K562 (cell line): Measurements from ENCODE around the gene FRMD3. TPM values are rescaled to one million over a fixed set of nuclear protein-coding genes. Genes with fewer than 3 reads are reported as not detected.

Source experiments
- ATAC-seq: fragments of 200-7000 bp; cut with Tn5 transposase; 3 replicates; pipeline ENCODE4 v1.9.1; 2020; ENCODE audit warnings: moderate library complexity
- BruUV-seq: library from RNA; stranded (reverse); fragments of 400-500 nt; replicated peaks from 2 replicates; lab custom pipeline; 2021; lab: Mats Ljungman, UMichigan
- CTCF ChIA-PET: fragments of 300-600 bp; formaldehyde crosslinking; extraction: SDS; loops from one replicate; lab custom pipeline; 2021; ENCODE audit warnings: low intra/inter-chr PET ratio; lab: Yijun Ruan, JAX
- POLR2A ChIA-PET: fragments of 300-600, 350-650 bp; sonication (Branson Sonifier 250); formaldehyde crosslinking; extraction: SDS; loops from one replicate; lab custom pipeline; 2021; ENCODE audit warnings: antibody characterized with exemption, inconsistent platforms; lab: Yijun Ruan, JAX
- DNase-seq, 4 experiments: peaks; one replicate each; pipeline versions ENCODE4 v3.0.0 to v3.0.0-alpha.2; 2011 to 2018; ENCODE audit warnings: low spot score in 3 of 4, mixed read lengths in 3 of 4; ENCODE audit errors: extremely low read depth in 1 of 4
- FAIRE-seq: peaks from 2 replicates; lab custom pipeline; 2011; peaks lifted over from hg19 to GRCh38; lab: Jason Lieb, UNC
- H2AFZ ChIP-seq: 2 replicates; pipeline ENCODE4 v1.6.0; 2011; ENCODE audit warnings: low read depth, low read length, control low read depth, inconsistent platforms
- H3K27ac ChIP-seq: fragments of 200-600 bp; 3 replicates; pipeline ENCODE4 v1.8.0; 2011; ENCODE audit warnings: low read depth, mild to moderate bottlenecking, control low read depth, inconsistent platforms, low read length, moderate library complexity, mixed read lengths; ENCODE audit errors: extremely low read depth
- H3K27me3 ChIP-seq, 2 experiments: fragments of 300-600 bp in 1 of 2; 2 replicates in 1 of 2; 3 replicates in 1 of 2; pipeline versions ENCODE4 v1.6.0 to v1.8.0; 2011; ENCODE audit warnings: inconsistent platforms in 2 of 2, low read length in 2 of 2, mild to moderate bottlenecking in 1 of 2, mixed read lengths in 1 of 2, moderate library complexity in 1 of 2; ENCODE audit not compliant: control insufficient read depth in 2 of 2, insufficient read depth in 2 of 2
- H3K36me3 ChIP-seq: fragments of 300-600 bp; 3 replicates; pipeline ENCODE4 v1.8.0; 2011; ENCODE audit warnings: mild to moderate bottlenecking, low read length, inconsistent platforms; ENCODE audit not compliant: control insufficient read depth, insufficient read depth
- H3K4me1 ChIP-seq, 2 experiments: fragments of 200-600 bp in 1 of 2; replicated peaks in 1 of 2; 2 replicates in 1 of 2; 3 replicates in 1 of 2; pipeline versions ENCODE4 v1.5.1 to v1.8.0; 2011; ENCODE audit warnings: inconsistent platforms in 2 of 2, low read length in 2 of 2, mild to moderate bottlenecking in 1 of 2, mixed read lengths in 1 of 2, moderate library complexity in 1 of 2; ENCODE audit not compliant: control insufficient read depth in 2 of 2, insufficient read depth in 2 of 2
- H3K4me2 ChIP-seq: 2 replicates; pipeline ENCODE4 v1.6.1; 2011; ENCODE audit warnings: low read length, control low read depth, inconsistent platforms, mixed read lengths; ENCODE audit not compliant: insufficient read depth
- H3K4me3 ChIP-seq: fragments of 200-600 bp; sonication (generic), shearing (Covaris generic); 2 replicates; pipeline ENCODE4 v1.5.1; 2016; ENCODE audit warnings: control low read depth, inconsistent platforms
- H3K79me2 ChIP-seq: fragments of 200-600 bp; 3 replicates; pipeline ENCODE4 v1.8.0; 2011; ENCODE audit warnings: low read length, inconsistent platforms; ENCODE audit not compliant: control insufficient read depth, insufficient read depth
- H3K9ac ChIP-seq, 2 experiments: 2 replicates each; pipeline versions ENCODE4 v1.6.0 to v1.6.1; 2011; ENCODE audit warnings: low read depth in 2 of 2, low read length in 2 of 2, control low read depth in 1 of 2, inconsistent platforms in 1 of 2, mild to moderate bottlenecking in 1 of 2, mixed read lengths in 1 of 2; ENCODE audit not compliant: insufficient read depth in 1 of 2
- H3K9me1 ChIP-seq: one replicate; pipeline ENCODE4 v1.6.0; 2011; ENCODE audit warnings: inconsistent platforms, mild to moderate bottlenecking, low read length, moderate library complexity; ENCODE audit not compliant: control insufficient read depth, insufficient read depth
- H3K9me3 ChIP-seq: replicated peaks from 2 replicates; pipeline ENCODE4 v1.5.1; 2011; ENCODE audit warnings: low read depth, low read length, inconsistent platforms; ENCODE audit not compliant: control insufficient read depth, insufficient read depth
- H4K20me1 ChIP-seq: replicated peaks from 2 replicates; pipeline ENCODE4 v1.6.1; 2011; ENCODE audit warnings: low read length, inconsistent platforms, mixed read lengths; ENCODE audit not compliant: control insufficient read depth, insufficient read depth
- CREB1 ChIP-seq, 2 experiments: sonication (generic) in 1 of 2; formaldehyde crosslinking in 1 of 2; IDR thresholded peaks; 2 replicates each; pipeline versions ENCODE4 v1.6.1 to v1.8.0; 2012 to 2022; ENCODE audit warnings: inconsistent platforms in 1 of 2, mild to moderate bottlenecking in 1 of 2, missing genetic modification reagents in 1 of 2, moderate library complexity in 1 of 2
- CREM ChIP-seq: IDR thresholded peaks from 2 replicates; pipeline ENCODE4 v1.6.1; 2014; ENCODE audit warnings: antibody characterized with exemption, low read depth
- HSF4 ChIP-seq: fragments of 250-450 bp; sonication (Bioruptor Pico); IDR thresholded peaks from 2 replicates; pipeline ENCODE4 v2.1.2; 2022; ENCODE audit warnings: mild to moderate bottlenecking, moderate library complexity, borderline replicate concordance
- MBD2 ChIP-seq: sonication (generic); IDR thresholded peaks from 2 replicates; pipeline ENCODE4 v1.6.1; 2016; ENCODE audit warnings: low read depth, borderline replicate concordance
- U2AF1 ChIP-seq: fragments of 200-400 bp; formaldehyde crosslinking; optimal IDR thresholded peaks from 2 replicates; pipeline ENCODE3; 2017; ENCODE audit warnings: mild to moderate bottlenecking, low read depth, low read length, moderate library complexity
- ZKSCAN3 ChIP-seq: fragments of 250-450 bp; sonication (Bioruptor Pico); IDR thresholded peaks from 2 replicates; pipeline ENCODE4 v1.4.0; 2020
- ZNF57 ChIP-seq: fragments of 450-650 bp; formaldehyde crosslinking; IDR thresholded peaks from 2 replicates; pipeline ENCODE4 v1.4.0; 2020; ENCODE audit warnings: mild to moderate bottlenecking, moderate library complexity
- WGBS: fragments of 100-300 bp; shearing (Covaris generic); methylation state at CpG from one replicate; pipeline ENCODE4 v1.1.6; 2016; ENCODE audit warnings: low coverage, mixed read lengths; ENCODE audit not compliant: insufficient coverage; ENCODE audit errors: missing lambda C conversion rate; 5-methylcytosine and 5-hydroxymethylcytosine counted together
- in situ Hi-C: fragments of 300-500 bp; cut with MboI; formaldehyde crosslinking; loops from 4 replicates; pipeline ENCODE4 v1.15.0; 2018; ENCODE audit warnings: inconsistent platforms, mixed read lengths
- intact Hi-C: fragments of 100-400 bp; cut with micrococcal nuclease; formaldehyde crosslinking; loops from 2 replicates; pipeline ENCODE4 v1.14.2; 2022
- polyA plus RNA-seq, 8 experiments: library from polyadenylated mRNA; depleted of rRNA in 4 of 8; stranded (reverse) in 5 of 8; unstranded in 3 of 8; fragments of >200 nt; fragmentation: Nextera tagmentation in 2 of 8; fragmentation: Illumina TruSeq in 1 of 8; extraction: Ambion mirVana in 2 of 8; extraction: Trizol in 1 of 8; gene quantifications; 2 replicates each; pipeline versions ENCODE4 v1.2.1 to v1.2.3, GENCODE V29; 2011 to 2014; ENCODE audit warnings: inconsistent platforms in 1 of 8, missing spikeins in 1 of 8
- total RNA-seq, 7 experiments: library from RNA; depleted of rRNA in 6 of 7; stranded (reverse); fragments of >200 nt in 6 of 7; fragmentation: Illumina TruSeq in 2 of 7; extraction: Trizol in 2 of 7; gene quantifications; 2 replicates each; pipeline versions ENCODE4 v1.2.1 to v1.2.3, GENCODE V29; 2011 to 2021; ENCODE audit warnings: low replicate concordance in 1 of 7
- TF ChIP-seq, protein P1 (sequence below): fragments of 250-450 bp; sonication (Bioruptor Pico); IDR thresholded peaks from 2 replicates; pipeline ENCODE4 v1.9.0; 2021; ENCODE audit warnings: mild to moderate bottlenecking
- TF ChIP-seq, protein P2 (sequence below): fragments of 250-450 bp; sonication (Bioruptor Pico); IDR thresholded peaks from 2 replicates; pipeline ENCODE4 v1.4.0; 2020; ENCODE audit warnings: mild to moderate bottlenecking, moderate library complexity
- TF ChIP-seq, protein P3 (sequence below): sonication (generic); formaldehyde crosslinking; IDR thresholded peaks from 2 replicates; pipeline ENCODE4 v1.8.1; 2023; ENCODE audit warnings: missing genetic modification reagents, mild to moderate bottlenecking, borderline replicate concordance

FRMD3 gene
- total and polyA plus RNA-seq, 9 of the 15 experiments (the other 6 are each of a cell fraction or from before 2014, with no cell fraction given) = 0.09 to 0.51 (median 0.21) TPM

- TF ChIP-seq HSF4 (CRISPR knock-in tag) (no peak), U2AF1 (no peak), CREM (no peak), ZKSCAN3 (CRISPR knock-in tag) (no peak)
- TF ChIP-seq, protein P1, sequence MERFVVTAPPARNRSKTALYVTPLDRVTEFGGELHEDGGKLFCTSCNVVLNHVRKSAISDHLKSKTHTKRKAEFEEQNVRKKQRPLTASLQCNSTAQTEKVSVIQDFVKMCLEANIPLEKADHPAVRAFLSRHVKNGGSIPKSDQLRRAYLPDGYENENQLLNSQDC = no peak
- TF ChIP-seq, all 486 proteins: peak for 0
Measured at GRCh38 chr9:83445703-83446265, 92.4 kb downstream of the FRMD3 start (continued).

- ATAC-seq = peak; percentile 44; the same call in 1 of the 3 replicates
- ChIA-PET CTCF (no interaction called here), POLR2A (no interaction called here)
- no peak for FAIRE-seq
- intact Hi-C loops = no loop called here
- no peaks in the 10 kb centered on the region for H3K79me2 ChIP-seq
- 4% methylated on average over 3 of the region's 4 CpGs for whole genome bisulfite sequencing
- in situ Hi-C loops = no loop called here
- H3K36me3 ChIP-seq = no peaks in the 10 kb centered on the region
- no peaks in the 10 kb centered on the region for H3K9me1 ChIP-seq
- H3K27ac ChIP-seq = no peak overlapping the region
- peak in 2 of 4 experiments; percentile 8 to 13 for DNase-seq
- no peak overlapping the region for H3K9ac ChIP-seq
- BruUV-seq = no TSS peak
- no peaks in the 10 kb centered on the region for H3K27me3 ChIP-seq
- H3K4me3 ChIP-seq = no peak overlapping the region
- H3K4me2 ChIP-seq = no peak overlapping the region
- H4K20me1 ChIP-seq = no peaks in the 10 kb centered on the region
- no peak overlapping the region for H2AFZ ChIP-seq
- no peaks in the 10 kb centered on the region for H3K4me1 ChIP-seq
- no peaks in the 10 kb centered on the region for H3K9me3 ChIP-seq
- TF ChIP-seq, protein P2, sequence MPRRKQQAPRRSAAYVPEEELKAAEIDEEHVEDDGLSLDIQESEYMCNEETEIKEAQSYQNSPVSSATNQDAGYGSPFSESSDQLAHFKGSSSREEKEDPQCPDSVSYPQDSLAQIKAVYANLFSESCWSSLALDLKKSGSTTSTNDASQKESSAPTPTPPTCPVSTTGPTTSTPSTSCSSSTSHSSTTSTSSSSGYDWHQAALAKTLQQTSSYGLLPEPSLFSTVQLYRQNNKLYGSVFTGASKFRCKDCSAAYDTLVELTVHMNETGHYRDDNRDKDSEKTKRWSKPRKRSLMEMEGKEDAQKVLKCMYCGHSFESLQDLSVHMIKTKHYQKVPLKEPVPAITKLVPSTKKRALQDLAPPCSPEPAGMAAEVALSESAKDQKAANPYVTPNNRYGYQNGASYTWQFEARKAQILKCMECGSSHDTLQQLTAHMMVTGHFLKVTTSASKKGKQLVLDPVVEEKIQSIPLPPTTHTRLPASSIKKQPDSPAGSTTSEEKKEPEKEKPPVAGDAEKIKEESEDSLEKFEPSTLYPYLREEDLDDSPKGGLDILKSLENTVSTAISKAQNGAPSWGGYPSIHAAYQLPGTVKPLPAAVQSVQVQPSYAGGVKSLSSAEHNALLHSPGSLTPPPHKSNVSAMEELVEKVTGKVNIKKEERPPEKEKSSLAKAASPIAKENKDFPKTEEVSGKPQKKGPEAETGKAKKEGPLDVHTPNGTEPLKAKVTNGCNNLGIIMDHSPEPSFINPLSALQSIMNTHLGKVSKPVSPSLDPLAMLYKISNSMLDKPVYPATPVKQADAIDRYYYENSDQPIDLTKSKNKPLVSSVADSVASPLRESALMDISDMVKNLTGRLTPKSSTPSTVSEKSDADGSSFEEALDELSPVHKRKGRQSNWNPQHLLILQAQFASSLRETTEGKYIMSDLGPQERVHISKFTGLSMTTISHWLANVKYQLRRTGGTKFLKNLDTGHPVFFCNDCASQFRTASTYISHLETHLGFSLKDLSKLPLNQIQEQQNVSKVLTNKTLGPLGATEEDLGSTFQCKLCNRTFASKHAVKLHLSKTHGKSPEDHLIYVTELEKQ (CRISPR knock-in tag) = no peak
- TF ChIP-seq MBD2 (no peak), ZNF57 (CRISPR knock-in tag) (no peak), CREB1 (IDR thresholded peaks at IDR 0.05) (no peak), CREB1 (CRISPR knock-in tag; IDR thresholded peaks at IDR 0.05) (no peak)
- TF ChIP-seq, protein P3, sequence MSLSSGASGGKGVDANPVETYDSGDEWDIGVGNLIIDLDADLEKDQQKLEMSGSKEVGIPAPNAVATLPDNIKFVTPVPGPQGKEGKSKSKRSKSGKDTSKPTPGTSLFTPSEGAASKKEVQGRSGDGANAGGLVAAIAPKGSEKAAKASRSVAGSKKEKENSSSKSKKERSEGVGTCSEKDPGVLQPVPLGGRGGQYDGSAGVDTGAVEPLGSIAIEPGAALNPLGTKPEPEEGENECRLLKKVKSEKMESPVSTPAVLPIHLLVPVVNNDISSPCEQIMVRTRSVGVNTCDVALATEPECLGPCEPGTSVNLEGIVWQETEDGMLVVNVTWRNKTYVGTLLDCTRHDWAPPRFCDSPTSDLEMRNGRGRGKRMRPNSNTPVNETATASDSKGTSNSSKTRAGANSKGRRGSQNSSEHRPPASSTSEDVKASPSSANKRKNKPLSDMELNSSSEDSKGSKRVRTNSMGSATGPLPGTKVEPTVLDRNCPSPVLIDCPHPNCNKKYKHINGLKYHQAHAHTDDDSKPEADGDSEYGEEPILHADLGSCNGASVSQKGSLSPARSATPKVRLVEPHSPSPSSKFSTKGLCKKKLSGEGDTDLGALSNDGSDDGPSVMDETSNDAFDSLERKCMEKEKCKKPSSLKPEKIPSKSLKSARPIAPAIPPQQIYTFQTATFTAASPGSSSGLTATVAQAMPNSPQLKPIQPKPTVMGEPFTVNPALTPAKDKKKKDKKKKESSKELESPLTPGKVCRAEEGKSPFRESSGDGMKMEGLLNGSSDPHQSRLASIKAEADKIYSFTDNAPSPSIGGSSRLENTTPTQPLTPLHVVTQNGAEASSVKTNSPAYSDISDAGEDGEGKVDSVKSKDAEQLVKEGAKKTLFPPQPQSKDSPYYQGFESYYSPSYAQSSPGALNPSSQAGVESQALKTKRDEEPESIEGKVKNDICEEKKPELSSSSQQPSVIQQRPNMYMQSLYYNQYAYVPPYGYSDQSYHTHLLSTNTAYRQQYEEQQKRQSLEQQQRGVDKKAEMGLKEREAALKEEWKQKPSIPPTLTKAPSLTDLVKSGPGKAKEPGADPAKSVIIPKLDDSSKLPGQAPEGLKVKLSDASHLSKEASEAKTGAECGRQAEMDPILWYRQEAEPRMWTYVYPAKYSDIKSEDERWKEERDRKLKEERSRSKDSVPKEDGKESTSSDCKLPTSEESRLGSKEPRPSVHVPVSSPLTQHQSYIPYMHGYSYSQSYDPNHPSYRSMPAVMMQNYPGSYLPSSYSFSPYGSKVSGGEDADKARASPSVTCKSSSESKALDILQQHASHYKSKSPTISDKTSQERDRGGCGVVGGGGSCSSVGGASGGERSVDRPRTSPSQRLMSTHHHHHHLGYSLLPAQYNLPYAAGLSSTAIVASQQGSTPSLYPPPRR (CRISPR knock-in tag) = no peak
Measured at GRCh38 chr9:83444110-83444509, 94.1 kb downstream of the FRMD3 start.
